Fibroblast of lung (primary cell): ENCODE results near the gene SRCIN1.

Experiments used
- EZH2 ChIP-seq: IDR thresholded peaks from 2 replicates; pipeline ENCODE4 v1.5.1; 2012; ENCODE audit warnings: low read length, control low read depth, mild to moderate bottlenecking; ENCODE audit errors: missing control alignments
- TF ChIP-seq, protein P1 (sequence below), 2 donors: IDR thresholded peaks in 1 of 2; conservative IDR thresholded peaks in 1 of 2; 1 replicate in 1 of 2; 2 replicates in 1 of 2; pipeline ENCODE4 v1.5.1; 2011 to 2012; ENCODE audit warnings: low read length in 2 of 2, control low read depth in 1 of 2, inconsistent platforms in 1 of 2, low read depth in 1 of 2, mild to moderate bottlenecking in 1 of 2

DNA sequence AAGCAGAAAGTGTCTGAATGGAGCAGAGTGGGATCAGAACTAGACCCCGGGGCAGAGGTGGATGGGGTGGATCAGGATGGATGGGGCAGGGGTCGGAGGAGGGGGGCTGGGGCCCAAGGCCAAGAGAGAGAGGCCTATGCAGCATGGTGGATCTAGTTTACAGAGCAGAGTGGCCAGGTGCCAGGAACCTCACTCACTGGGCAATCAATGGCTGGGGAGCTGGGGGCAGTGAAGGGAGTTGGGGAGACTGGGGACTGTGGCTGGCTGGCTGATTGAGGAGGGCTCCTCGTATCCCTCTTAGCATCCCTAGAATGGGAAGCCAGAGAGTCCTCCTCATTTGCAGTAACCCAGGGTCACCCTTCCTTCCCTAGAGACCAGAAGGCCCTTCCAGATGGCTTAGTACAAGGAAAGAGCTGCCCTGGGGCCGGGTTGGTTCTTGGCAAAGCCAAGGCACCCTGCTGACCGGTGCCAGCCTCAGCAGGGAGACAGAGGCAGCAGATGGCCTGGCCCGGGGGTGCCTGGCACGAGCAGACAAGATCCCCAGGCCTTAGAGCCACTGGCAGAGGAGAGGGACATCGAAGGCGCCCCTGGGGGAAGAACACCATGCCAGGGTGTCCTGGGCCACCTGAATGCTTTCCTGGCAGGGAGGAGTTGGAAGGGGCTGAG is 36.8 kb downstream of the SRCIN1 start:
- TF ChIP-seq, protein P1, sequence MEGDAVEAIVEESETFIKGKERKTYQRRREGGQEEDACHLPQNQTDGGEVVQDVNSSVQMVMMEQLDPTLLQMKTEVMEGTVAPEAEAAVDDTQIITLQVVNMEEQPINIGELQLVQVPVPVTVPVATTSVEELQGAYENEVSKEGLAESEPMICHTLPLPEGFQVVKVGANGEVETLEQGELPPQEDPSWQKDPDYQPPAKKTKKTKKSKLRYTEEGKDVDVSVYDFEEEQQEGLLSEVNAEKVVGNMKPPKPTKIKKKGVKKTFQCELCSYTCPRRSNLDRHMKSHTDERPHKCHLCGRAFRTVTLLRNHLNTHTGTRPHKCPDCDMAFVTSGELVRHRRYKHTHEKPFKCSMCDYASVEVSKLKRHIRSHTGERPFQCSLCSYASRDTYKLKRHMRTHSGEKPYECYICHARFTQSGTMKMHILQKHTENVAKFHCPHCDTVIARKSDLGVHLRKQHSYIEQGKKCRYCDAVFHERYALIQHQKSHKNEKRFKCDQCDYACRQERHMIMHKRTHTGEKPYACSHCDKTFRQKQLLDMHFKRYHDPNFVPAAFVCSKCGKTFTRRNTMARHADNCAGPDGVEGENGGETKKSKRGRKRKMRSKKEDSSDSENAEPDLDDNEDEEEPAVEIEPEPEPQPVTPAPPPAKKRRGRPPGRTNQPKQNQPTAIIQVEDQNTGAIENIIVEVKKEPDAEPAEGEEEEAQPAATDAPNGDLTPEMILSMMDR (conservative IDR thresholded peaks at IDR 0.05 in 1 of 2, IDR thresholded peaks at IDR 0.05 in 1 of 2; ENCODE audit: low read depth in 1 of 2, low read length in 2 of 2) = no peak
- TF ChIP-seq EZH2 = no peak
